GM12878 (cell line): Measurements from ENCODE around the gene PRRX2. TPM values are rescaled to one million over a fixed set of nuclear protein-coding genes. Genes with fewer than 3 reads are reported as not detected.

Experiments used
- ATAC-seq: fragments of 200-7000 bp; cut with Tn5 transposase; 3 replicates; pipeline ENCODE4 v1.9.1; 2020; ENCODE audit warnings: mild to moderate bottlenecking, moderate library complexity
- BruUV-seq: library from RNA; stranded (reverse); fragments of 400-500 nt; replicated peaks from 2 replicates; lab custom pipeline; 2021; lab: Mats Ljungman, UMichigan
- CTCF ChIA-PET: fragments of 300-600 bp; sonication (Branson Sonifier 250); formaldehyde crosslinking; extraction: SDS; loops from one replicate; lab custom pipeline; 2021; ENCODE audit warnings: inconsistent platforms; lab: Yijun Ruan, JAX
- POLR2A ChIA-PET: fragments of 350-600 bp; formaldehyde crosslinking; extraction: SDS; loops from one replicate; lab custom pipeline; 2021; ENCODE audit warnings: inconsistent platforms; lab: Charles Lee
- RAD21 ChIA-PET: fragments of 300-600 bp; sonication (Branson Sonifier 250); formaldehyde crosslinking; loops from one replicate; lab custom pipeline; 2023; ENCODE audit warnings: antibody characterized with exemption; ENCODE audit not compliant: unreplicated experiment; lab: Charles Lee
- SMC1A ChIA-PET: fragments of 300-600 bp; sonication (Branson Sonifier 250); formaldehyde crosslinking; loops from one replicate; lab custom pipeline; 2023; ENCODE audit not compliant: unreplicated experiment, uncharacterized antibody; lab: Charles Lee
- DNase-seq: peaks from one replicate; pipeline ENCODE4 v3.0.0-alpha.2; 2011; ENCODE audit warnings: low read depth, low spot score
- FAIRE-seq: peaks from 3 replicates; lab custom pipeline; 2011; peaks lifted over from hg19 to GRCh38; lab: Jason Lieb, UNC
- H2AFZ ChIP-seq: 2 replicates; pipeline ENCODE4 v1.6.0; 2011; ENCODE audit warnings: low read depth, low read length, control low read depth; ENCODE audit not compliant: control insufficient read depth
- H3K27ac ChIP-seq: 2 replicates; pipeline ENCODE4 v1.5.1; 2011; ENCODE audit warnings: control low read depth; ENCODE audit not compliant: control insufficient read depth, insufficient read depth
- H3K27me3 ChIP-seq, 2 experiments: replicated peaks in 1 of 2; 2 replicates each; pipeline versions ENCODE4 v1.6.0 to v1.6.1; 2011; ENCODE audit warnings: low read length in 1 of 2; ENCODE audit not compliant: control insufficient read depth in 2 of 2, insufficient read depth in 2 of 2
- H3K36me3 ChIP-seq, 2 experiments: 2 replicates each; pipeline ENCODE4 v1.5.1; 2011; ENCODE audit warnings: low read length in 1 of 2; ENCODE audit not compliant: control insufficient read depth in 2 of 2, insufficient read depth in 2 of 2
- H3K4me1 ChIP-seq: 2 replicates; pipeline ENCODE4 v1.6.1; 2011; ENCODE audit warnings: mild to moderate bottlenecking, low read length, moderate library complexity, mixed read lengths; ENCODE audit not compliant: control insufficient read depth, insufficient read depth
- H3K4me2 ChIP-seq: 2 replicates; pipeline ENCODE4 v1.6.0; 2011; ENCODE audit warnings: control low read depth; ENCODE audit not compliant: control insufficient read depth, insufficient read depth
- H3K4me3 ChIP-seq: fragments of 200-600 bp; sonication (generic); 2 replicates; pipeline ENCODE4 v1.5.1; 2016
- H3K79me2 ChIP-seq: 2 replicates; pipeline ENCODE4 v1.6.0; 2011; ENCODE audit warnings: low read length; ENCODE audit not compliant: control insufficient read depth, insufficient read depth
- H3K9ac ChIP-seq: 2 replicates; pipeline ENCODE4 v1.8.0; 2011; ENCODE audit warnings: low read length, control low read depth, mixed read lengths; ENCODE audit not compliant: control insufficient read depth, insufficient read depth
- H3K9me3 ChIP-seq: replicated peaks from 3 replicates; pipeline ENCODE4 v1.5.1; 2011; ENCODE audit warnings: mild to moderate bottlenecking, low read length; ENCODE audit not compliant: control insufficient read depth, insufficient read depth
- H4K20me1 ChIP-seq: 2 replicates; pipeline ENCODE4 v1.6.0; 2011; ENCODE audit not compliant: control insufficient read depth, insufficient read depth
- BACH1 ChIP-seq: fragments of 450-650 bp; IDR thresholded peaks from 2 replicates; pipeline ENCODE4 v1.6.1; 2017; ENCODE audit warnings: mild to moderate bottlenecking, borderline replicate concordance
- CBX5 ChIP-seq: sonication (generic); IDR thresholded peaks from 2 replicates; pipeline ENCODE4 v1.6.1; 2016; ENCODE audit warnings: low read depth, moderate library complexity, mild to moderate bottlenecking, inconsistent platforms
- CEBPB ChIP-seq, 2 experiments: fragments of 150-350 bp in 1 of 2; IDR thresholded peaks; 2 replicates each; pipeline ENCODE4 v1.6.1; 2012 to 2014; ENCODE audit warnings: low read depth in 2 of 2, low read length in 2 of 2, borderline replicate concordance in 1 of 2, inconsistent platforms in 1 of 2
- FOXM1 ChIP-seq: IDR thresholded peaks from 2 replicates; pipeline ENCODE4 v1.6.1; 2012; ENCODE audit warnings: low read depth, mild to moderate bottlenecking, inconsistent platforms, low read length, moderate library complexity
- HDAC2 ChIP-seq: fragments of 200-600 bp; sonication (generic); IDR thresholded peaks from 2 replicates; pipeline ENCODE4 v1.6.1; 2017
- IKZF2 ChIP-seq, 2 experiments: fragments of 450-650 bp; IDR thresholded peaks; 2 replicates each; pipeline ENCODE4 v1.6.1; 2017; ENCODE audit warnings: mild to moderate bottlenecking in 2 of 2, moderate library complexity in 2 of 2
- SMAD1 ChIP-seq: fragments of 450-650 bp; IDR thresholded peaks from 2 replicates; pipeline ENCODE4 v1.6.1; 2018; ENCODE audit warnings: mild to moderate bottlenecking, low read depth; ENCODE audit not compliant: partially characterized antibody
- WGBS: methylation state at CpG from one replicate; pipeline ENCODE4 v1.1.6; 2016; ENCODE audit warnings: low lambda C conversion rate; ENCODE audit not compliant: insufficient replicate concordance, insufficient coverage; ENCODE audit errors: missing lambda C conversion rate; 5-methylcytosine and 5-hydroxymethylcytosine counted together
- in situ Hi-C: fragments of 300-500 bp; cut with MboI; formaldehyde crosslinking; loops from 9 replicates; pipeline ENCODE4 v1.14.3; 2018; ENCODE audit warnings: mixed read lengths
- intact Hi-C: fragments of 100-400 bp; cut with micrococcal nuclease; formaldehyde crosslinking; loops from one replicate; pipeline ENCODE4 v1.14.2; 2022; ENCODE audit not compliant: unreplicated experiment
- polyA plus RNA-seq, 11 experiments: library from polyadenylated mRNA; depleted of rRNA in 4 of 11; unstranded in 6 of 11; stranded (reverse) in 5 of 11; fragments of >200 nt; fragmentation: Nextera tagmentation in 4 of 11; fragmentation: Illumina TruSeq in 1 of 11; extraction: Ambion mirVana in 4 of 11; extraction: Trizol in 1 of 11; gene quantifications; 1 replicate in 1 of 11; 2 replicates in 10 of 11; pipeline versions ENCODE4 v1.2.1 to v1.2.3, GENCODE V29; 2011 to 2016; ENCODE audit warnings: inconsistent platforms in 2 of 11, missing spikeins in 2 of 11, low read depth in 1 of 11
- total RNA-seq, 4 experiments: library from RNA; depleted of rRNA in 3 of 4; stranded (reverse); fragments of >200 nt in 3 of 4; fragmentation: Illumina TruSeq in 1 of 4; extraction: Trizol in 1 of 4; gene quantifications; 2 replicates each; pipeline versions ENCODE4 v1.2.1 to v1.2.3, GENCODE V29; 2013 to 2021

The PRRX2 gene
- total and polyA plus RNA-seq, 10 of the 15 experiments (the other 5 are each of a cell fraction or from before 2014, with no cell fraction given): not detected

GRCh38 chr9:129736334-129736733 is 70.9 kb downstream of the PRRX2 start:
- SMC1A ChIA-PET: no interaction called here
- H3K79me2 ChIP-seq: no peaks in the 10 kb centered on the region
- no peak overlapping the region for H3K9ac ChIP-seq
- in situ Hi-C loops (loop anchor here (5.0 kb wide), 1 partner anchor 46 kb away; no protein-coding TSS in a partner anchor), intact Hi-C loops (loop anchor here (2.0 kb wide), 1 partner anchor 54 kb away; no protein-coding TSS in a partner anchor)
- H3K27ac ChIP-seq: no peak overlapping the region
- H3K36me3 ChIP-seq: no peaks in the 10 kb centered on the region
- no peaks in the 10 kb centered on the region for H4K20me1 ChIP-seq
- no peak overlapping the region for H3K4me2 ChIP-seq
- H3K27me3 ChIP-seq: no peaks in the 10 kb centered on the region
- FAIRE-seq: no peak
- 41% methylated on average over 18 of the region's 20 CpGs for WGBS
- no peaks in the 10 kb centered on the region for H3K9me3 ChIP-seq
- no TSS peak for BruUV-seq
- H3K4me3 ChIP-seq: no peak overlapping the region
- no peak overlapping the region for H2AFZ ChIP-seq
- peaks cover 6% of the 10 kb centered on the region for H3K4me1 ChIP-seq
- no peak for DNase-seq
- CTCF ChIA-PET: interaction anchor here (1.2 to 2.6 kb wide), 2 partner anchors 41 to 46 kb away, joined by 3 to 29 read pairs; no protein-coding TSS in a partner anchor
- POLR2A ChIA-PET: interaction anchor here (0.6 kb wide), 1 partner anchor 333 kb away, joined by 4 read pairs; no protein-coding TSS in a partner anchor
- RAD21 ChIA-PET: no interaction called here
- ATAC-seq: no peak
- TF ChIP-seq CBX5 (no peak), IKZF2 (IDR thresholded peaks at IDR 0.05) (no peak), HDAC2 (no peak), CEBPB (IDR thresholded peaks at IDR 0.05; ENCODE audit: borderline replicate concordance in 1 of 2, low read depth in 2 of 2, low read length in 2 of 2) (no peak), FOXM1 (no peak), SMAD1 (no peak), BACH1 (no peak)
